Brain microvascular endothelial cell (primary cell): ENCODE measurements around the gene DLG1.
"Not testable (repeated sequence)": the region's sequence is repeated elsewhere in the genome, so short reads cannot be mapped to it uniquely, and the experiment has no call there.

ENCODE experiments used
- DNase-seq: peaks from one replicate; pipeline ENCODE4 v3.0.0-alpha.2; 2020
- H3K27ac ChIP-seq: fragments of 250-450 bp; sonication (Bioruptor Pico); 2 replicates; pipeline ENCODE4 v1.5.1; 2020; ENCODE audit warnings: mild to moderate bottlenecking, moderate library complexity
- H3K27me3 ChIP-seq: fragments of 250-450 bp; sonication (Bioruptor Pico); replicated peaks from 2 replicates; pipeline ENCODE4 v1.5.1; 2020; ENCODE audit warnings: mild to moderate bottlenecking
- H3K36me3 ChIP-seq: fragments of 250-450 bp; sonication (Bioruptor Pico); replicated peaks from 2 replicates; pipeline ENCODE4 v1.5.1; 2020; ENCODE audit warnings: mild to moderate bottlenecking
- H3K4me3 ChIP-seq: 2 replicates; pipeline ENCODE4 v1.5.1; 2011; ENCODE audit warnings: low read depth, mild to moderate bottlenecking, control low read depth, low read length, moderate library complexity
- CTCF ChIP-seq: IDR thresholded peaks from 2 replicates; pipeline ENCODE4 v1.5.1; 2011; ENCODE audit warnings: low read depth, mild to moderate bottlenecking, moderate library complexity, low read length, control low read depth, inconsistent platforms; ENCODE audit errors: missing control alignments
- in situ Hi-C: cut with HindIII; loops from 2 replicates; pipeline ENCODE4 v1.10.0; 2017; ENCODE audit warnings: low sequenced_read_pairs, low pct_ligation_motif_present

Gene DLG1

GRCh38 chr3:197062446-197062845 is 236.0 kb downstream of the DLG1 start:
- no peak overlapping the region for H3K27ac ChIP-seq
- H3K4me3 ChIP-seq = no peak overlapping the region
- DNase-seq = no peak
- no peak for TF ChIP-seq CTCF
- peaks cover 74% of the 10 kb centered on the region for H3K36me3 ChIP-seq
- H3K27me3 ChIP-seq = no peaks in the 10 kb centered on the region
- in situ Hi-C loops = no loop called here

GRCh38 chr3:197051637-197052036 is 246.8 kb downstream of the DLG1 start:
- H3K27ac ChIP-seq, DNase-seq, in situ Hi-C loops, H3K4me3 ChIP-seq, H3K27me3 ChIP-seq: not testable (repeated sequence)
- H3K36me3 ChIP-seq = peaks cover 64% of the 10 kb centered on the region

- Histone ChIP-seq H3K36me3 (peaks cover 66% of the 10 kb centered on the region), H3K27ac (no peak overlapping the region), H3K27me3 (no peaks in the 10 kb centered on the region), H3K4me3 (no peak overlapping the region)
- no peak for TF ChIP-seq CTCF
- DNase-seq = no peak
- in situ Hi-C loops = no loop called here
These were observed 247.9 kb downstream of the DLG1 start for GRCh38 chr3:197050511-197050910.

GRCh38 chr3:197042539-197042938 is 255.9 kb downstream of the DLG1 start:
- in situ Hi-C loops = no loop called here
- H3K27me3 ChIP-seq = no peaks in the 10 kb centered on the region
- no peak overlapping the region for H3K27ac ChIP-seq
- no peak overlapping the region for H3K4me3 ChIP-seq
- no peak for DNase-seq
- H3K36me3 ChIP-seq = peaks cover 52% of the 10 kb centered on the region
- no peak for TF ChIP-seq CTCF

GRCh38 chr3:197041875-197042488 is 256.4 kb downstream of the DLG1 start:
- no peak for DNase-seq
- peaks cover 52% of the 10 kb centered on the region for H3K36me3 ChIP-seq
- H3K27me3 ChIP-seq = no peaks in the 10 kb centered on the region
- no peak overlapping the region for H3K27ac ChIP-seq
- TF ChIP-seq CTCF = no peak
- in situ Hi-C loops = no loop called here
- no peak overlapping the region for H3K4me3 ChIP-seq

- in situ Hi-C loops = no loop called here
- TF ChIP-seq CTCF = no peak
- H3K4me3 ChIP-seq = no peak overlapping the region
- no peak overlapping the region for H3K27ac ChIP-seq
- no peaks in the 10 kb centered on the region for H3K27me3 ChIP-seq
- H3K36me3 ChIP-seq = peaks cover 42% of the 10 kb centered on the region
- no peak for DNase-seq
These were observed 257.8 kb downstream of the DLG1 start for GRCh38 chr3:197040658-197041057.
